ENCODE results near the gene ADRA2A.

Gene ADRA2A

GRCh38 chr10:111110771-111111170, 33.9 kb downstream of the ADRA2A start:
- no peak for DNase-seq

GRCh38 chr10:111112333-111112732, 35.5 kb downstream of the ADRA2A start:
- no peak for DNase-seq

GRCh38 chr10:111113238-111113960, 36.6 kb downstream of the ADRA2A start:
- no peak for DNase-seq

GRCh38 chr10:111113961-111114757, 37.3 kb downstream of the ADRA2A start:
- no peak for DNase-seq

DNA sequence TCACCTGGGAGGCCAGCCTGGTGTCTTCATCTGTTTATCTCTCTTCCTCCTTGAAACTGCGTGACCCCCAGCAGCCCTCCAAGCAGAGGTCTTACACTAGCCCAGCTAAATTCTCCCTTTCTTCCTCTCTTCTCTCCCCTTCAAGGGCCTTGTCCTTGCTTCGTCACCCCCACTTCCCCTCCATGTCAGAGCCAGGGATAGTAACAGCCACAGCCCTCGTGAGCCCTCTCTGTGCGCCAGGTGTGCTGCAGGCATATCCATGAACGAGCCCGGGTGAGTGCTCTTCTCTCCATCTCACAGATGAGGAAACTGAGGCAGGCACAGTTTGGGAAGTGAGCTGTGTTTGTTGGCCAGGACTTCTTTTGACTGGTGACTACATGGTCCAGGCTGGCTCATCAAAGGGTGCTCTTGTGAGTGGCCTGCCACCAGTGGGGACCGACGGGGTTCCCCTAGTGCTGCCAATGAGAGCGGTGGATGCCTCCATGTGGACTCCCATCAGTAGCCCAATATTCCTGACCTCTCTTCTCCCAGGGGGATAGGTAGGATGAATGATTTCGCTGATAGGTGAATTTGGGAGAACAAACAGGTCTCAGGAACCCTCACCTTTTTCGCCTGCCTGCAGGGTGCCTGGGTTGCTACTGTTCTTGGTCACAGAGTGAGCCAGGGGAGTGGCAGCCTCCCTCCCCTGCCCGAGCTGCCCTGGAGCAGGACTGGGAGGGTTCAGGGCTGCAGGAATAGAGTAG, 38.1 kb downstream of the ADRA2A start:
- DNase-seq, result no peak

GRCh38 chr10:111116211-111116610, 39.4 kb downstream of the ADRA2A start:
- DNase-seq, result no peak

GRCh38 chr10:111116762-111117445, 40.1 kb downstream of the ADRA2A start:
- DNase-seq, result no peak

GRCh38 chr10:111117528-111118277, 40.9 kb downstream of the ADRA2A start:
- no peak for DNase-seq

DNA sequence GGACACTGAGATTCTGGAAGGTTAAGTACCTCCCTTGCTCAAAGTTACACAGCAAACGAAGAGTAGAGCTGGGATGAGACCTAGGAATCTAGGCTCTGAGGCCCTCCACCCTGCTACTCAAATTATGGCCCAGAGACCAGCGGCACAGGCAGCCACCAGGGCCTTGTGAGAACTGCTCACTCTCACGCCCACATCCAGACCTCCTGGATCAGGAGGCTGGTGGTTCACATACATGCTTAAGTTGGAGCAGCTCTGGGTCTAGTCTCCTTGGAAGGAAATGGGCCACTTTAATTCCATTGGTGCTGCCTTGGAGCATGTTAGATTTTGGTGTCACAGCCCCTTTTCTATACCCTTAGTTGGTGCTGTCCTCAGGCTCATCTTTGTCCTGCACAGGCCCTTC, 41.9 kb downstream of the ADRA2A start:
- no peak for DNase-seq

DNA sequence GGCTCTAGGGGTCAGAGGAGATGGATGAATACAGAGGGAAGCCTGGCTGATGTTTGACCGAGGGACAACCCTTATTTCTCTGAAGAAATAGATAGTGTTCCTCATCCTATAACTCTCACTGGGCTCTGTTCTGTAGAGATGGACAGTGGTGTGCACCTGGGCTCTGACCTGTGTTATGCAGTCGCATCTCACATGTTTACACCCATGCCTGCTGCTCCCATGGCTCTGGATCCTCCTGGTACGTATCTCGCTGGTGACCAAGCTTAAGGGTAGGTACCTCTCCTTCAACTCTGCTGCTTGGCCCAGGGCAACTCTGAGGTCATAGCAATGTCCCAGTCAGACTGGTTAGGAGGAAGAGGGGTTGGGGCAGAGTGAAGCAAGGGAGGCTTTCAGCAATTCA, 42.8 kb downstream of the ADRA2A start:
- no peak for DNase-seq

DNA sequence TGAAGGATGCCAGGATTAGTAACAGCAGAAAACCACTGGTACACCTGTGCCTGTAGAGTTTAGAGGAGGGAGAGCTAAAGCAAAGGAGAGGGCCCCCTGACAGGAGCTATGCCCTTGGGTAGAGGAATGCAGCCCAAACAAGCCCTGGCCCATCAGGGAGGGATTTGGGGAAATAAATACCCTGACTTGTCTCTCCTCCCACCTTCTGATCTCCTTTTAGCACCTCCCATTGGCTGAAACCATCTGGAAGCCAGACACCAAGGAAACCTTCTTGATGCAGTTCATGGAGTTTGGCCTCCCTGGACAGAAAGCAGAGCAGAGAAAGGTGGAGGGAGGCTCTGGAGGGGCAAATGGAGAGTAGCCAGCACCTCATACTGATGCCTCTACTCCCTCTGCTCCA, 45.3 kb downstream of the ADRA2A start:
- DNase-seq, result no peak

GRCh38 chr10:111123883-111124282, 47.1 kb downstream of the ADRA2A start:
- no peak for DNase-seq

GRCh38 chr10:111125102-111125501, 48.3 kb downstream of the ADRA2A start:
- DNase-seq, result no peak

- no peak for DNase-seq
Measured at GRCh38 chr10:111126077-111126476, 49.2 kb downstream of the ADRA2A start.

DNA sequence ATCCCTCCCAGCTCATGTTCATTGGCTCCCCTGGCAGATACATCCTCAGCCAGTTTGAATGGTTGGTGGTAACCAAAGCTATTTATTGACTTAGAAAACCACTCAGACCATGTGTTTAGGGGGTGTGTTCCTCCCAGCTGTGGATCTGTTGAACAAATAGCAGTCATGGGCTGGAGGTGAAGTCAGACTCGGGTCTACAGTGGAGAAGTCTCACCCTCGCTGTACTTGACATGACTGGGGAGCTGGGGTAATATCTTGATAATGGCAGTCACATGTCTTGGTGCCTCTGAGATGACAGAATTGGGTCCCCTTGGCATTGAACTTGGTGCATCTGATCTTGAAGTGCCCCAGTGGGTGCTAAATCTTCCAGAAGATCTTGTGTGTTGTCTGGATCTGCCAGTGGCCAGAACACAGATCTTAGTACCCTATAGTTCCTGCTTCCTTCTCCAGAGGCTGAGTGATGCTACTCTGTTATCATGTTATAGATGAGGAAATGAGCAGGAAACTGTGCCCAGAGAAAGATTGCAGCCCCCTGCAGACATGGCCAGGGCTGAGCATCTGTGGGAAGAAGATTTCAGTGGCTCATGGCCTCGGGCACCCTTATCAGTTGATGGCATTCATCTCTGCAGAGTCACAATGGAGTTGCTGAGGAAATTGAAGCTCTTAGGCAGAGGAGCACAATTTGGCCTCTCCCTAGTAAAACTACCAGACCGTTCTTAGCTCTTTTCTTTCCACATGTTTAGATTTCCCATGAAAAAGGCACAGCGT, 50.4 kb downstream of the ADRA2A start:
- no peak for DNase-seq

- no peak for DNase-seq
Measured at GRCh38 chr10:111128331-111129180, 51.7 kb downstream of the ADRA2A start.

DNA sequence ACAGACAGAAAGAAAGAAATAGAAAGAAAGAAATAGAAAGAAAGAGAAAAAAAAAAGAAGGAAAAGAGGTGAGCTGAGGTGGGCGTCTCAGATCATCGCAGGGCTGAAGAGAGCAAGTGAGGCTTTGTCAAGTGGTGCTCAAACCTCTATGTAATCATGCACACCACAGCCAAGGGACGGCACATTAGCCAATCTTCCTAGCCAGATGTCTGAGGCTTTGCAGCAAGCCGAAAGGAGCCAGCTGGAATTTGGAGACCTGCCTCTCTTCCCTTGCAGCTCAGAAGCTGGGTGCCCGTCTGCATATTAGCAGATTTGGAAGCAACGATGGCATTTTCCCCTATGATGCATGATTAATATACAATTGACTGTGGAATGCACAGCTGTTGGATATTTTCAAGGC, 52.5 kb downstream of the ADRA2A start:
- DNase-seq, result no peak

- no peak for DNase-seq
Measured at GRCh38 chr10:111130471-111130870, 53.6 kb downstream of the ADRA2A start.

Measured in SHP77 (cell line).